Measurements from ENCODE around the gene MAEL.

Gene MAEL

GRCh38 chr1:166988974-166989515, at the start of gene MAEL:
Gene MAEL, plus strand, starts transcription at chr1:166989280. Its CDS starts 73 bp downstream, at chr1:166989353.
- H3K4me3 ChIP-seq (ENCODE audit: control insufficient read depth, low read depth, low read length): no peak within 1 kb of the TSS

GRCh38 chr1:166939741-166940375, 49.2 kb upstream of the MAEL start:
- no peak for DNase-seq (ENCODE audit: low read depth)
- no peak for TF ChIP-seq CTCF (IDR thresholded peaks at IDR 0.05; ENCODE audit: control insufficient read depth, insufficient read depth, low read depth, low read length, missing control alignments)

More at GRCh38 chr1:166988974-166989515, at the start of gene MAEL:
- TF ChIP-seq CTCF (IDR thresholded peaks at IDR 0.05; ENCODE audit: control insufficient read depth, insufficient read depth, low read depth, low read length, missing control alignments): no peak
- DNase-seq (ENCODE audit: low read depth): no peak

GRCh38 chr1:166944186-166944967, 44.7 kb upstream of the MAEL start:
- DNase-seq (ENCODE audit: low read depth): no peak
- TF ChIP-seq CTCF (IDR thresholded peaks at IDR 0.05; ENCODE audit: control insufficient read depth, insufficient read depth, low read depth, low read length, missing control alignments): no peak
- H3K4me3 ChIP-seq (ENCODE audit: control insufficient read depth, low read depth, low read length): no peak overlapping the region

More at GRCh38 chr1:166939741-166940375, 49.2 kb upstream of the MAEL start:
- no peak overlapping the region for H3K4me3 ChIP-seq (ENCODE audit: control insufficient read depth, low read depth, low read length)

- H3K4me3 ChIP-seq (ENCODE audit: control insufficient read depth, low read depth, low read length): peak overlapping the region; percentile 22
- TF ChIP-seq CTCF (IDR thresholded peaks at IDR 0.05; ENCODE audit: control insufficient read depth, insufficient read depth, low read depth, low read length, missing control alignments): no peak
- no peak for DNase-seq (ENCODE audit: low read depth)
These were observed 41.6 kb upstream of the MAEL start for GRCh38 chr1:166947398-166948043.

- no peak for TF ChIP-seq CTCF (IDR thresholded peaks at IDR 0.05; ENCODE audit: control insufficient read depth, insufficient read depth, low read depth, low read length, missing control alignments)
- no peak for DNase-seq (ENCODE audit: low read depth)
- H3K4me3 ChIP-seq (ENCODE audit: control insufficient read depth, low read depth, low read length): no peak overlapping the region
These were observed 40.2 kb upstream of the MAEL start for GRCh38 chr1:166948856-166949350.

GRCh38 chr1:166950156-166950555, 38.9 kb upstream of the MAEL start:
- no peak overlapping the region for H3K4me3 ChIP-seq (ENCODE audit: control insufficient read depth, low read depth, low read length)
- TF ChIP-seq CTCF (IDR thresholded peaks at IDR 0.05; ENCODE audit: control insufficient read depth, insufficient read depth, low read depth, low read length, missing control alignments): no peak
- DNase-seq (ENCODE audit: low read depth): no peak

Measured in AG09309 (cell line).